Measurements from ENCODE around the gene CDKN3. TPM values are rescaled to one million over a fixed set of nuclear protein-coding genes. Genes with fewer than 3 reads are reported as not detected.

Gene CDKN3
- total and polyA plus RNA-seq, 9 donors, result 0.56 to 3.1 (median 2.2) TPM

DNA sequence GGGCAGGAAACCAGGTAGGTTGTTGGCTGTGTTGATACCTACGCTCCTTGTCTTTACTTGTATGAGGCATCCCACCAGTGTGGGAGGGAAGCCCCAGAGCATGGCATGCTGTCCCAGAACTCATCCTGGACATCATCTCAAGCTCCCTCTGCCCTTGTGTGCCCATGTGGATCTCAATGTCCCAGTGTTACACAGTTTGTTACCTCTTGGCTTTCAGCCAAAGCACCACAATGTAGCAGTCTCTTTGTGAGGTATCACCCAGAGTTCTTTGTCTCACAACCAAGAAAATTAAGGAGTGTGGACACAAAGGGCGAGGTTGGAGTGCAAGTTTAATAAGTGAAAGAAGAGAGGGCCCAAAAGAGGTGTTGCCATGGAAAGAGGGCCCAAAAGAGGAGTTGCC lies 43.1 kb upstream of the CDKN3 start:
- Histone ChIP-seq H3K27ac (no peak overlapping the region), H3K4me3 (no peak overlapping the region), H3K36me3 (no peaks in the 10 kb centered on the region), H3K4me1 (ENCODE audit: insufficient read depth) (peaks cover 4% of the 10 kb centered on the region), H3K9me3 (no peaks in the 10 kb centered on the region), H3K27me3 (no peaks in the 10 kb centered on the region)
- DNase-seq, result no peak
- TF ChIP-seq, protein P1, sequence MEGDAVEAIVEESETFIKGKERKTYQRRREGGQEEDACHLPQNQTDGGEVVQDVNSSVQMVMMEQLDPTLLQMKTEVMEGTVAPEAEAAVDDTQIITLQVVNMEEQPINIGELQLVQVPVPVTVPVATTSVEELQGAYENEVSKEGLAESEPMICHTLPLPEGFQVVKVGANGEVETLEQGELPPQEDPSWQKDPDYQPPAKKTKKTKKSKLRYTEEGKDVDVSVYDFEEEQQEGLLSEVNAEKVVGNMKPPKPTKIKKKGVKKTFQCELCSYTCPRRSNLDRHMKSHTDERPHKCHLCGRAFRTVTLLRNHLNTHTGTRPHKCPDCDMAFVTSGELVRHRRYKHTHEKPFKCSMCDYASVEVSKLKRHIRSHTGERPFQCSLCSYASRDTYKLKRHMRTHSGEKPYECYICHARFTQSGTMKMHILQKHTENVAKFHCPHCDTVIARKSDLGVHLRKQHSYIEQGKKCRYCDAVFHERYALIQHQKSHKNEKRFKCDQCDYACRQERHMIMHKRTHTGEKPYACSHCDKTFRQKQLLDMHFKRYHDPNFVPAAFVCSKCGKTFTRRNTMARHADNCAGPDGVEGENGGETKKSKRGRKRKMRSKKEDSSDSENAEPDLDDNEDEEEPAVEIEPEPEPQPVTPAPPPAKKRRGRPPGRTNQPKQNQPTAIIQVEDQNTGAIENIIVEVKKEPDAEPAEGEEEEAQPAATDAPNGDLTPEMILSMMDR (IDR thresholded peaks at IDR 0.05), result no peak
- no peak for TF ChIP-seq POLR2A (IDR thresholded peaks at IDR 0.05)
- TF ChIP-seq EP300 (IDR thresholded peaks at IDR 0.05), result no peak
- intact Hi-C loops (cut with DNase I), result no loop called here
- 85 to 92% (median 90%) methylated on average over 2 of the region's 2 CpGs for WGBS, 3 donors

DNA sequence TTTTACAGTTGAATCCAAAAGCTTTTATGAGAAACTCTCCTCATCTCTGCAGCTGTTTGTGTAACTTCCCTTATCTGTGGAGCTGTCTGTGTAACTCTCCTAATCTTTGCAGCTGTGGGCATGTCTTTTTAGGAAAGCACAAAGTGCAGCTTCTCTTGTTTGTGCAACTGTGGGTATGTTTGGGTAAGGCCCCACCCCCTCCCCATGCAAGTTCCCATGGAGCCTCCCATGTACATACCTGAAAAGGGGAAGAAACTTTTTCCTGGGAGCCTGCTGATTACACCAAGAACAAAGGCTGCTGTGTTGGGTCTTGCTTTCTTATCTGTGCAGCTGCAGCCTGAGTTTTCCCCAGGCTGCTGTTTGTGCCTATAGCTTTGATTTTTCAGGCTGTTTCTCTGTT lies 42.7 kb upstream of the CDKN3 start:
- H3K4me3 ChIP-seq, result no peak overlapping the region
- intact Hi-C loops (cut with DNase I), result no loop called here
- TF ChIP-seq POLR2A (IDR thresholded peaks at IDR 0.05), result no peak
- TF ChIP-seq, protein P1 (IDR thresholded peaks at IDR 0.05), result no peak
- TF ChIP-seq EP300 (IDR thresholded peaks at IDR 0.05), result no peak
- H3K9me3 ChIP-seq, result no peaks in the 10 kb centered on the region
- peaks cover 4% of the 10 kb centered on the region for H3K4me1 ChIP-seq (ENCODE audit: insufficient read depth)
- H3K27ac ChIP-seq, result no peak overlapping the region
- no peak for DNase-seq
- H3K27me3 ChIP-seq, result no peaks in the 10 kb centered on the region
- no peaks in the 10 kb centered on the region for H3K36me3 ChIP-seq

GRCh38 chr14:54354968-54355641 lies 41.7 kb upstream of the CDKN3 start:
- Histone ChIP-seq H3K36me3 (no peaks in the 10 kb centered on the region), H3K9me3 (no peaks in the 10 kb centered on the region), H3K27me3 (no peaks in the 10 kb centered on the region), H3K4me1 (ENCODE audit: insufficient read depth) (peaks cover 2% of the 10 kb centered on the region), H3K27ac (no peak overlapping the region), H3K4me3 (no peak overlapping the region)
- DNase-seq, result no peak
- intact Hi-C loops (cut with DNase I), result no loop called here
- TF ChIP-seq, protein P1 (IDR thresholded peaks at IDR 0.05), result no peak
- TF ChIP-seq EP300 (IDR thresholded peaks at IDR 0.05) (no peak), POLR2A (IDR thresholded peaks at IDR 0.05) (no peak)

GRCh38 chr14:54355698-54356097 lies 41.1 kb upstream of the CDKN3 start:
- DNase-seq, result no peak
- WGBS, 3 donors, result 73 to 84% (median 78%) methylated on average over 2 of the region's 2 CpGs
- TF ChIP-seq, protein P1 (IDR thresholded peaks at IDR 0.05), result no peak
- TF ChIP-seq POLR2A (IDR thresholded peaks at IDR 0.05) (no peak), EP300 (IDR thresholded peaks at IDR 0.05) (no peak)
- Histone ChIP-seq H3K27ac (no peak overlapping the region), H3K36me3 (no peaks in the 10 kb centered on the region), H3K9me3 (no peaks in the 10 kb centered on the region), H3K4me3 (no peak overlapping the region), H3K27me3 (no peaks in the 10 kb centered on the region), H3K4me1 (ENCODE audit: insufficient read depth) (no peaks in the 10 kb centered on the region)
- intact Hi-C loops (cut with DNase I), result no loop called here
